ENCODE data around the gene SYNGR2. TPM values are rescaled to one million over a fixed set of nuclear protein-coding genes. Genes with fewer than 3 reads are reported as not detected.

SYNGR2 gene
- total and polyA plus RNA-seq, 9 of the 15 experiments (the other 6 are each of a cell fraction or from before 2014, with no cell fraction given) = 1.4 to 173 (median 87.8) TPM

DNA sequence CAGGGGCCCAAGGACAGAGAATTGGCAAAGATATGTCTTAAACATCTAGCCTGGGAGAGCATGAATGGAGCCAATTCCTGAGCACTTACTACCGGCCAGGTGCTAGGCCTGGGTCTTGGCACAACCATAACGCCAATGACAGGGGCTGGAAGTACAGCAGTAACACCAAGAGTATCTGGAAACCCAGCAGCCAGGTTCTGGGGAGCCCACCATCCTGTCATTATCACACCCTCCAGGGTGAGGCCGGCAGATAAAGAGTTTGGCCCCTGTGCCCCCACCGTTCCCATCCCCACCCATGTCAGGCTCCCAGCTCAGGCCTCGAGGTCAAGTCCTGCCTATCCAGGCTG is 38.3 kb upstream of the SYNGR2 start (continued):
- TF ChIP-seq, protein P1, sequence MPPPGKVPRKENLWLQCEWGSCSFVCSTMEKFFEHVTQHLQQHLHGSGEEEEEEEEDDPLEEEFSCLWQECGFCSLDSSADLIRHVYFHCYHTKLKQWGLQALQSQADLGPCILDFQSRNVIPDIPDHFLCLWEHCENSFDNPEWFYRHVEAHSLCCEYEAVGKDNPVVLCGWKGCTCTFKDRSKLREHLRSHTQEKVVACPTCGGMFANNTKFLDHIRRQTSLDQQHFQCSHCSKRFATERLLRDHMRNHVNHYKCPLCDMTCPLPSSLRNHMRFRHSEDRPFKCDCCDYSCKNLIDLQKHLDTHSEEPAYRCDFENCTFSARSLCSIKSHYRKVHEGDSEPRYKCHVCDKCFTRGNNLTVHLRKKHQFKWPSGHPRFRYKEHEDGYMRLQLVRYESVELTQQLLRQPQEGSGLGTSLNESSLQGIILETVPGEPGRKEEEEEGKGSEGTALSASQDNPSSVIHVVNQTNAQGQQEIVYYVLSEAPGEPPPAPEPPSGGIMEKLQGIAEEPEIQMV (tag; conservative IDR thresholded peaks at IDR 0.05; ENCODE audit: low read depth) = no peak
- TF ChIP-seq, protein P2, sequence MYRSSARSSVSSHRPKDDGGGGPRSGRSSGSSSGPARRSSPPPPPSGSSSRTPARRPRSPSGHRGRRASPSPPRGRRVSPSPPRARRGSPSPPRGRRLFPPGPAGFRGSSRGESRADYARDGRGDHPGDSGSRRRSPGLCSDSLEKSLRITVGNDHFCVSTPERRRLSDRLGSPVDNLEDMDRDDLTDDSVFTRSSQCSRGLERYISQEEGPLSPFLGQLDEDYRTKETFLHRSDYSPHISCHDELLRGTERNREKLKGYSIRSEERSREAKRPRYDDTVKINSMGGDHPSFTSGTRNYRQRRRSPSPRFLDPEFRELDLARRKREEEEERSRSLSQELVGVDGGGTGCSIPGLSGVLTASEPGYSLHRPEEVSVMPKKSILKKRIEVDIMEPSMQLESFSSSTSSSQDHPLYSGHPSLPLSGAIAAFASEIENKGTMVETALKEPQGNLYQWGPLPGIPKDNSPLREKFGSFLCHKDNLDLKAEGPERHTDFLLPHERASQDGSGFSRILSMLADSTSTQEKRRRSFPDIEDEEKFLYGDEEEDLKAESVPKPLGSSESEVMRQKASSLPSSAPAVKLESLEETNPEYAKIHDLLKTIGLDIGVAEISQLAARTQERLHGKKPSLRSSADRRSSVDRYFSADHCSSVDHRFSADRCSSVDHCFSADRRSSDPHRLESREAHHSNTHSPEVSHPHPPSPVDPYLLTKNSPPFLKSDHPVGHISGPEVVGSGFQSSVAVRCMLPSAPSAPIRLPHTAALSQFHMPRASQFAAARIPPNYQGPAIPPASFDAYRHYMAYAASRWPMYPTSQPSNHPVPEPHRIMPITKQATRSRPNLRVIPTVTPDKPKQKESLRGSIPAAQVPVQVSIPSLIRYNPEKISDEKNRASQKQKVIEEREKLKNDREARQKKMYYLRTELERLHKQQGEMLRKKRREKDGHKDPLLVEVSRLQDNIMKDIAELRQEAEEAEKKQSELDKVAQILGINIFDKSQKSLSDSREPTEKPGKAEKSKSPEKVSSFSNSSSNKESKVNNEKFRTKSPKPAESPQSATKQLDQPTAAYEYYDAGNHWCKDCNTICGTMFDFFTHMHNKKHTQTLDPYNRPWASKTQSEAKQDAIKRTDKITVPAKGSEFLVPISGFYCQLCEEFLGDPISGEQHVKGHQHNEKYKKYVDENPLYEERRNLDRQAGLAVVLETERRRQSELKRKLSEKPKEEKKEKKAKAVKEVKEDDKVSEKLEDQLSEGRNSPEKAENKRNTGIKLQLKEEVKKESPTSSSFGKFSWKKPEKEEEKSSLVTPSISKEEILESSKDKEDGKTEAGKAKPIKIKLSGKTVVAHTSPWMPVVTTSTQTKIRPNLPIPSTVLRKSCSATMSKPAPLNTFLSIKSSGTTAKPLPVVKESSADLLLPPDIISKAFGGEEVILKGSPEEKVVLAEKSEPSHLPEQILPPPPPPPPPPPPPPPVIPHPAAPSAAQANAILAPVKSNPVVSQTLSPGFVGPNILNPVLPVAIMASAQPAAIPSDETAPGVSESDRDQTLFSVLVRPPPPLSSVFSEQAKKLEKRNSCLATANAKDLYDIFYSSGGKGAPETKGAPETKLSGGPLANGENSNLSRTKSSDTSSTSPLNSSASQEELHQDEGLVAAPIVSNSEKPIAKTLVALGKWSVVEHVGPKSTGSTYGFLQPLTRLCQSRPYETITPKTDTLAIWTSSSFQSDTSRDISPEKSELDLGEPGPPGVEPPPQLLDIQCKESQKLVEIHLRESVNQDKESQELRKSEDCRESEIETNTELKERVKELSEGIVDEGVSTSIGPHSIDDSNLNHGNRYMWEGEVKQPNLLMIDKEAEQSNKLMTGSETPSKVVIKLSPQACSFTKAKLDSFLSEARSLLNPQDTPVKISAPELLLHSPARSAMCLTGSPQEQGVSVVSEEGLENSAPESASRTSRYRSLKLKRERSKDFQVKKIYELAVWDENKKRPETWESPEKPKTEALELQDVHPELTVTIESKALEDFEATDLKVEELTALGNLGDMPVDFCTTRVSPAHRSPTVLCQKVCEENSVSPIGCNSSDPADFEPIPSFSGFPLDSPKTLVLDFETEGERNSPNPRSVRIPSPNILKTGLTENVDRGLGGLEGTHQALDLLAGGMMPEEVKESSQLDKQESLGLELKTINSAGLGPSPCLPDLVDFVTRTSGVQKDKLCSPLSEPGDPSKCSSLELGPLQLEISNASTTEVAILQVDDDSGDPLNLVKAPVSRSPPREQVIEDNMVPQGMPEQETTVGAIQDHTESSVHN (IDR thresholded peaks at IDR 0.05; ENCODE audit: borderline replicate concordance in 1 of 2, low read depth in 1 of 2) = no peak
- TF ChIP-seq POU5F1 (IDR thresholded peaks at IDR 0.05; ENCODE audit: borderline replicate concordance, low read depth, low read length, partially characterized antibody) (no peak), SMAD1 (IDR thresholded peaks at IDR 0.05; ENCODE audit: low read depth, low read length, partially characterized antibody) (no peak), TAF15 (IDR thresholded peaks at IDR 0.05; ENCODE audit: low read depth, low read length) (no peak), BDP1 (IDR thresholded peaks at IDR 0.05; ENCODE audit: insufficient read depth, insufficient read length) (no peak), RBM22 (IDR thresholded peaks at IDR 0.05; ENCODE audit: low read depth, low read length, poor library complexity, severe bottlenecking) (no peak), SAP30 (IDR thresholded peaks at IDR 0.05; ENCODE audit: borderline replicate concordance, insufficient read depth, low read depth, low read length, poor library complexity, severe bottlenecking) (no peak), SMC3 (conservative IDR thresholded peaks at IDR 0.05; ENCODE audit: insufficient read depth, low read depth, low read length) (no peak)
- TF ChIP-seq, protein P3, sequence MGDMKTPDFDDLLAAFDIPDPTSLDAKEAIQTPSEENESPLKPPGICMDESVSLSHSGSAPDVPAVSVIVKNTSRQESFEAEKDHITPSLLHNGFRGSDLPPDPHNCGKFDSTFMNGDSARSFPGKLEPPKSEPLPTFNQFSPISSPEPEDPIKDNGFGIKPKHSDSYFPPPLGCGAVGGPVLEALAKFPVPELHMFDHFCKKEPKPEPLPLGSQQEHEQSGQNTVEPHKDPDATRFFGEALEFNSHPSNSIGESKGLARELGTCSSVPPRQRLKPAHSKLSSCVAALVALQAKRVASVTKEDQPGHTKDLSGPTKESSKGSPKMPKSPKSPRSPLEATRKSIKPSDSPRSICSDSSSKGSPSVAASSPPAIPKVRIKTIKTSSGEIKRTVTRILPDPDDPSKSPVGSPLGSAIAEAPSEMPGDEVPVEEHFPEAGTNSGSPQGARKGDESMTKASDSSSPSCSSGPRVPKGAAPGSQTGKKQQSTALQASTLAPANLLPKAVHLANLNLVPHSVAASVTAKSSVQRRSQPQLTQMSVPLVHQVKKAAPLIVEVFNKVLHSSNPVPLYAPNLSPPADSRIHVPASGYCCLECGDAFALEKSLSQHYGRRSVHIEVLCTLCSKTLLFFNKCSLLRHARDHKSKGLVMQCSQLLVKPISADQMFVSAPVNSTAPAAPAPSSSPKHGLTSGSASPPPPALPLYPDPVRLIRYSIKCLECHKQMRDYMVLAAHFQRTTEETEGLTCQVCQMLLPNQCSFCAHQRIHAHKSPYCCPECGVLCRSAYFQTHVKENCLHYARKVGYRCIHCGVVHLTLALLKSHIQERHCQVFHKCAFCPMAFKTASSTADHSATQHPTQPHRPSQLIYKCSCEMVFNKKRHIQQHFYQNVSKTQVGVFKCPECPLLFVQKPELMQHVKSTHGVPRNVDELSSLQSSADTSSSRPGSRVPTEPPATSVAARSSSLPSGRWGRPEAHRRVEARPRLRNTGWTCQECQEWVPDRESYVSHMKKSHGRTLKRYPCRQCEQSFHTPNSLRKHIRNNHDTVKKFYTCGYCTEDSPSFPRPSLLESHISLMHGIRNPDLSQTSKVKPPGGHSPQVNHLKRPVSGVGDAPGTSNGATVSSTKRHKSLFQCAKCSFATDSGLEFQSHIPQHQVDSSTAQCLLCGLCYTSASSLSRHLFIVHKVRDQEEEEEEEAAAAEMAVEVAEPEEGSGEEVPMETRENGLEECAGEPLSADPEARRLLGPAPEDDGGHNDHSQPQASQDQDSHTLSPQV (IDR thresholded peaks at IDR 0.05) = peak; percentile 94; the same call in 1 of the 2 replicates
- TF ChIP-seq, protein P4, sequence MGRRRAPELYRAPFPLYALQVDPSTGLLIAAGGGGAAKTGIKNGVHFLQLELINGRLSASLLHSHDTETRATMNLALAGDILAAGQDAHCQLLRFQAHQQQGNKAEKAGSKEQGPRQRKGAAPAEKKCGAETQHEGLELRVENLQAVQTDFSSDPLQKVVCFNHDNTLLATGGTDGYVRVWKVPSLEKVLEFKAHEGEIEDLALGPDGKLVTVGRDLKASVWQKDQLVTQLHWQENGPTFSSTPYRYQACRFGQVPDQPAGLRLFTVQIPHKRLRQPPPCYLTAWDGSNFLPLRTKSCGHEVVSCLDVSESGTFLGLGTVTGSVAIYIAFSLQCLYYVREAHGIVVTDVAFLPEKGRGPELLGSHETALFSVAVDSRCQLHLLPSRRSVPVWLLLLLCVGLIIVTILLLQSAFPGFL (CRISPR knock-in tag; IDR thresholded peaks at IDR 0.05) = no peak

All from K562 (cell line).